ENCODE data around the gene CLPSL2. TPM values are rescaled to one million over a fixed set of nuclear protein-coding genes. Genes with fewer than 3 reads are reported as not detected.

Gene CLPSL2
- polyA plus RNA-seq, 3 donors = not detected

GRCh38 chr6:35824552-35825192 lies 48.3 kb downstream of the CLPSL2 start:
- DNase-seq (ENCODE audit: low read depth in 3 of 3, low spot score in 2 of 3) = no peak

Other genes starting within 250 kb of the CLPSL2 start
- gene FKBP5, start 87.7 kb upstream of the CLPSL2 start, polyA plus RNA-seq (ENCODE audit: insufficient read length in 3 of 3) = 10 to 100 TPM; 24.9 to 29.0 (median 27.7) TPM
- under 1 TPM; 0.48 to 0.89 (median 0.86) TPM for gene ARMC12, start 39.6 kb upstream of the CLPSL2 start, polyA plus RNA-seq (ENCODE audit: insufficient read length in 3 of 3)
- gene CLPSL1, start 4.4 kb downstream of the CLPSL2 start, polyA plus RNA-seq (ENCODE audit: insufficient read length in 3 of 3) = 1 to 10 TPM in 1 of 3 donors, under 1 TPM in 2; 0.72 to 1.8 (median 0.94) TPM
- not detected for gene CLPS, start 20.7 kb downstream of the CLPSL2 start, polyA plus RNA-seq (ENCODE audit: insufficient read length in 3 of 3)
- gene LHFPL5, start 28.8 kb downstream of the CLPSL2 start, polyA plus RNA-seq (ENCODE audit: insufficient read length in 3 of 3) = not detected
- 10 to 100 TPM; 47.8 to 52.2 (median 50.1) TPM for gene SRPK1, start 144.5 kb downstream of the CLPSL2 start, polyA plus RNA-seq (ENCODE audit: insufficient read length in 3 of 3)
- gene SLC26A8, start 248.0 kb downstream of the CLPSL2 start, polyA plus RNA-seq (ENCODE audit: insufficient read length in 3 of 3) = under 1 TPM; 0.27 to 0.67 (median 0.32) TPM

All from right renal cortex interstitium (tissue), 3 donors.